Panc1 (cell line): ENCODE results near the gene CDK19. TPM values are rescaled to one million over a fixed set of nuclear protein-coding genes. Genes with fewer than 3 reads are reported as not detected.

ENCODE experiments used
- ATAC-seq: fragments of 200-7000 bp; cut with Tn5 transposase; 2 replicates; pipeline ENCODE4 v1.9.1; 2020; ENCODE audit warnings: mild to moderate bottlenecking, moderate library complexity
- BruUV-seq: library from RNA; stranded (reverse); fragments of 400-500 nt; replicated peaks from 2 replicates; lab custom pipeline; 2021; lab: Mats Ljungman, UMichigan
- CTCF ChIA-PET: fragments of 300-600 bp; sonication (Branson Sonifier 250); formaldehyde crosslinking; loops from one replicate; lab custom pipeline; 2022; ENCODE audit warnings: antibody characterized with exemption; lab: Charles Lee
- POLR2A ChIA-PET: fragments of 300-600 bp; sonication (Branson Sonifier 250); formaldehyde crosslinking; loops from one replicate; lab custom pipeline; 2022; ENCODE audit warnings: antibody characterized with exemption; lab: Charles Lee
- DNase-seq: peaks from one replicate; pipeline ENCODE4 v3.0.0-alpha.2; 2010; ENCODE audit warnings: low read depth, low spot score
- H3K27ac ChIP-seq: 2 replicates; pipeline ENCODE4 v1.5.1; 2011; ENCODE audit warnings: mild to moderate bottlenecking, low read length, inconsistent platforms
- H3K27me3 ChIP-seq: fragments of 200-500 bp; sonication (Bioruptor generic); 2 replicates; pipeline ENCODE4 v1.6.0; 2014; ENCODE audit warnings: low read length, inconsistent platforms; ENCODE audit not compliant: control insufficient read depth, insufficient read depth
- H3K36me3 ChIP-seq: fragments of 200-500 bp; sonication (Bioruptor generic); 2 replicates; pipeline ENCODE4 v1.5.1; 2014; ENCODE audit warnings: inconsistent platforms, mild to moderate bottlenecking, low read length, moderate library complexity; ENCODE audit not compliant: control insufficient read depth, insufficient read depth
- H3K4me1 ChIP-seq: 2 replicates; pipeline ENCODE4 v1.5.1; 2011; ENCODE audit warnings: inconsistent platforms, mild to moderate bottlenecking, low read length, moderate library complexity; ENCODE audit not compliant: control insufficient read depth, insufficient read depth
- H3K4me3 ChIP-seq, 2 experiments: 2 replicates each; pipeline ENCODE4 v1.5.1; 2011 to 2012; ENCODE audit warnings: low read depth in 2 of 2, low read length in 2 of 2, mild to moderate bottlenecking in 2 of 2, inconsistent platforms in 1 of 2, moderate library complexity in 1 of 2
- H3K9me3 ChIP-seq: fragments of 200-500 bp; sonication (Bioruptor generic); 2 replicates; pipeline ENCODE4 v1.5.1; 2014; ENCODE audit warnings: low read depth, mild to moderate bottlenecking, inconsistent platforms, low read length, moderate library complexity; ENCODE audit not compliant: control insufficient read depth, insufficient read depth
- POLR2AphosphoS5 ChIP-seq: IDR thresholded peaks from 2 replicates; pipeline ENCODE4 v1.6.1; 2012; ENCODE audit warnings: mild to moderate bottlenecking, low read depth, low read length, moderate library complexity
- SIN3A ChIP-seq: IDR thresholded peaks from 2 replicates; pipeline ENCODE4 v1.6.1; 2012; ENCODE audit warnings: low read depth, mild to moderate bottlenecking, low read length, moderate library complexity, borderline replicate concordance; ENCODE audit not compliant: insufficient read depth
- TCF7L2 ChIP-seq: IDR thresholded peaks from 2 replicates; pipeline ENCODE4 v1.6.1; 2011; ENCODE audit warnings: mild to moderate bottlenecking, low read depth, low read length, inconsistent platforms
- in situ Hi-C: cut with HindIII; loops from 2 replicates; pipeline ENCODE4 v1.10.0; 2016; ENCODE audit warnings: low sequenced_read_pairs, low pct_unique_long_range_greater_than_20kb
- intact Hi-C: fragments of 100-400 bp; cut with micrococcal nuclease; formaldehyde crosslinking; loops from one replicate; pipeline ENCODE4 v1.10.0; 2022; ENCODE audit not compliant: unreplicated experiment
- total RNA-seq: library from RNA; stranded (reverse); gene quantifications from one replicate; pipeline ENCODE4 v1.2.1, GENCODE V29; 2021; ENCODE audit not compliant: unreplicated experiment
- TF ChIP-seq, protein P1 (sequence below), 2 experiments: IDR thresholded peaks; 2 replicates each; pipeline ENCODE4 v1.6.1; 2011 to 2012; ENCODE audit warnings: low read depth in 2 of 2, control low read depth in 1 of 2, low read length in 1 of 2, mild to moderate bottlenecking in 1 of 2, moderate library complexity in 1 of 2; ENCODE audit not compliant: insufficient read depth in 1 of 2
- TF ChIP-seq, protein P2 (sequence below): fragments of 450-650 bp; IDR thresholded peaks from 2 replicates; pipeline ENCODE4 v1.5.1; 2017; ENCODE audit warnings: mild to moderate bottlenecking

CDK19 gene
- total RNA-seq, 1 experiment from 2014 or later, result 48.4 TPM

DNA sequence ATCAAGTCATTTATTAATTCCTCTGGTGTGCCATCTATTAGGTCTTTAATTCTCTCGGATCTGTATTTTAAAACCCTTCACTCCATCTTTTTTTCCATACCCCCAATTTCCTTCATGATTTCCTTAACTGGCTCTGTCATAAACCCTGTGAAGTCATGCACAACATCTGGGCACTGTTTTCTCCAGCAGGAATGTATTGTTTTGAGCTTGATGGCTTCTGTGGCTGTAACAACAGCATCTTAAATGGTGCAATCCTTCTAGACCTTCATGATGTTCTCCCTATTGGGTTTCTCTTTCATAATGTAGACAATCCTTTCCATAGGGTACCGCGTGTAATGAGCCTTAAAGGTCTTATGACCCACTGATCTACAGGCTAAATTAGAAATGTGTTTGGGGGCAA lies 29.0 kb downstream of the CDK19 start:
- no peaks in the 10 kb centered on the region for H3K36me3 ChIP-seq
- POLR2A ChIA-PET, result no interaction called here

DNA sequence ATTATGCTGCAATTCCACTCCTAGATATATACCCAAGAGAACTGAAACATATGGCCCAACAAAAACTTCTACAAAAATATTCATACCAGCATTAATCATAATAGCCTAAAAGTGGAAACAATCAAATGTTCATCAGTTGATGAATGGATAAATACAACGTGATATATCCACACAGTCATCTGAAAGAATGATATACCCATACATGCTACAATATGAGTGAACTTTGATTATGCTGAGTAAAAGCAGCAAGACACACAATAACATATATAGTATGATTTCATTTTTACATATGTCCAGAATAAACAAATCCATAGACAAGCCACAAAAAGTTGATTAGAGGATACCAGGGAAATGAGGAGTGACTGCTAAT lies 30.7 kb downstream of the CDK19 start:
- intact Hi-C loops (no loop called here), in situ Hi-C loops (no loop called here)
- no peak for ATAC-seq
- Histone ChIP-seq H3K4me3 (no peak overlapping the region), H3K4me1 (peaks cover 4% of the 10 kb centered on the region; the same call in 1 of the 2 replicates), H3K27ac (no peak overlapping the region), H3K9me3 (peaks cover 3% of the 10 kb centered on the region; the same call in 1 of the 2 replicates), H3K27me3 (no peaks in the 10 kb centered on the region), H3K36me3 (no peaks in the 10 kb centered on the region)
- ChIA-PET CTCF (no interaction called here), POLR2A (interaction anchor here (0.5 kb wide), 1 partner anchor 14 kb away, joined by 4 read pairs; no protein-coding TSS in a partner anchor)
- BruUV-seq, result no TSS peak
- DNase-seq, result no peak
- TF ChIP-seq, protein P1, sequence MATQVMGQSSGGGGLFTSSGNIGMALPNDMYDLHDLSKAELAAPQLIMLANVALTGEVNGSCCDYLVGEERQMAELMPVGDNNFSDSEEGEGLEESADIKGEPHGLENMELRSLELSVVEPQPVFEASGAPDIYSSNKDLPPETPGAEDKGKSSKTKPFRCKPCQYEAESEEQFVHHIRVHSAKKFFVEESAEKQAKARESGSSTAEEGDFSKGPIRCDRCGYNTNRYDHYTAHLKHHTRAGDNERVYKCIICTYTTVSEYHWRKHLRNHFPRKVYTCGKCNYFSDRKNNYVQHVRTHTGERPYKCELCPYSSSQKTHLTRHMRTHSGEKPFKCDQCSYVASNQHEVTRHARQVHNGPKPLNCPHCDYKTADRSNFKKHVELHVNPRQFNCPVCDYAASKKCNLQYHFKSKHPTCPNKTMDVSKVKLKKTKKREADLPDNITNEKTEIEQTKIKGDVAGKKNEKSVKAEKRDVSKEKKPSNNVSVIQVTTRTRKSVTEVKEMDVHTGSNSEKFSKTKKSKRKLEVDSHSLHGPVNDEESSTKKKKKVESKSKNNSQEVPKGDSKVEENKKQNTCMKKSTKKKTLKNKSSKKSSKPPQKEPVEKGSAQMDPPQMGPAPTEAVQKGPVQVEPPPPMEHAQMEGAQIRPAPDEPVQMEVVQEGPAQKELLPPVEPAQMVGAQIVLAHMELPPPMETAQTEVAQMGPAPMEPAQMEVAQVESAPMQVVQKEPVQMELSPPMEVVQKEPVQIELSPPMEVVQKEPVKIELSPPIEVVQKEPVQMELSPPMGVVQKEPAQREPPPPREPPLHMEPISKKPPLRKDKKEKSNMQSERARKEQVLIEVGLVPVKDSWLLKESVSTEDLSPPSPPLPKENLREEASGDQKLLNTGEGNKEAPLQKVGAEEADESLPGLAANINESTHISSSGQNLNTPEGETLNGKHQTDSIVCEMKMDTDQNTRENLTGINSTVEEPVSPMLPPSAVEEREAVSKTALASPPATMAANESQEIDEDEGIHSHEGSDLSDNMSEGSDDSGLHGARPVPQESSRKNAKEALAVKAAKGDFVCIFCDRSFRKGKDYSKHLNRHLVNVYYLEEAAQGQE (IDR thresholded peaks at IDR 0.05; ENCODE audit: insufficient read depth in 1 of 2, low read depth in 2 of 2, low read length in 1 of 2), result no peak
- no peak for TF ChIP-seq SIN3A
- no peak for TF ChIP-seq TCF7L2
- TF ChIP-seq, protein P2, sequence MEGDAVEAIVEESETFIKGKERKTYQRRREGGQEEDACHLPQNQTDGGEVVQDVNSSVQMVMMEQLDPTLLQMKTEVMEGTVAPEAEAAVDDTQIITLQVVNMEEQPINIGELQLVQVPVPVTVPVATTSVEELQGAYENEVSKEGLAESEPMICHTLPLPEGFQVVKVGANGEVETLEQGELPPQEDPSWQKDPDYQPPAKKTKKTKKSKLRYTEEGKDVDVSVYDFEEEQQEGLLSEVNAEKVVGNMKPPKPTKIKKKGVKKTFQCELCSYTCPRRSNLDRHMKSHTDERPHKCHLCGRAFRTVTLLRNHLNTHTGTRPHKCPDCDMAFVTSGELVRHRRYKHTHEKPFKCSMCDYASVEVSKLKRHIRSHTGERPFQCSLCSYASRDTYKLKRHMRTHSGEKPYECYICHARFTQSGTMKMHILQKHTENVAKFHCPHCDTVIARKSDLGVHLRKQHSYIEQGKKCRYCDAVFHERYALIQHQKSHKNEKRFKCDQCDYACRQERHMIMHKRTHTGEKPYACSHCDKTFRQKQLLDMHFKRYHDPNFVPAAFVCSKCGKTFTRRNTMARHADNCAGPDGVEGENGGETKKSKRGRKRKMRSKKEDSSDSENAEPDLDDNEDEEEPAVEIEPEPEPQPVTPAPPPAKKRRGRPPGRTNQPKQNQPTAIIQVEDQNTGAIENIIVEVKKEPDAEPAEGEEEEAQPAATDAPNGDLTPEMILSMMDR, result no peak
- TF ChIP-seq POLR2AphosphoS5, result no peak

More for the DNA sequence above, 29.0 kb downstream of the CDK19 start:
- in situ Hi-C loops (no loop called here), intact Hi-C loops (no loop called here)
- Histone ChIP-seq H3K4me1 (peaks cover 4% of the 10 kb centered on the region; the same call in 1 of the 2 replicates), H3K9me3 (peaks cover 3% of the 10 kb centered on the region; the same call in 1 of the 2 replicates), H3K27ac (no peak overlapping the region), H3K27me3 (no peaks in the 10 kb centered on the region), H3K4me3 (no peak overlapping the region)
- no TSS peak for BruUV-seq
- CTCF ChIA-PET, result interaction anchor here (0.6 kb wide), 1 partner anchor 218 kb away, joined by 3 read pairs; no protein-coding TSS in a partner anchor
- TF ChIP-seq TCF7L2 (no peak), POLR2AphosphoS5 (no peak), SIN3A (no peak)
- TF ChIP-seq, protein P2, result no peak
- TF ChIP-seq, protein P1 (IDR thresholded peaks at IDR 0.05; ENCODE audit: insufficient read depth in 1 of 2, low read depth in 2 of 2, low read length in 1 of 2), result no peak
- no peak for ATAC-seq
- DNase-seq, result no peak
